Neutrophil (primary cell): Measurements from ENCODE around the gene C14orf180.

Experiments used
- H3K27ac ChIP-seq: fragments of 200-600 bp; sonication (generic); 2 replicates; pipeline ENCODE4 v1.5.1; 2016; ENCODE audit warnings: mild to moderate bottlenecking, moderate library complexity
- H3K27me3 ChIP-seq: fragments of 200-600 bp; sonication (generic); 2 replicates; pipeline ENCODE4 v1.6.0; 2016; ENCODE audit warnings: mild to moderate bottlenecking
- H3K36me3 ChIP-seq: fragments of 200-600 bp; sonication (generic); 2 replicates; pipeline ENCODE4 v1.5.1; 2017
- H3K4me1 ChIP-seq, 2 experiments: fragments of 200-600 bp in 1 of 2; sonication (generic) in 1 of 2; 1 replicate in 1 of 2; 2 replicates in 1 of 2; pipeline versions ENCODE4 v1.5.1 to v1.6.1; 2013 to 2016; ENCODE audit warnings: low read depth in 1 of 2, low read length in 1 of 2, mild to moderate bottlenecking in 1 of 2, moderate library complexity in 1 of 2; ENCODE audit not compliant: control insufficient read depth in 1 of 2, insufficient read depth in 1 of 2
- H3K4me3 ChIP-seq, 2 experiments: fragments of 200-600 bp in 1 of 2; sonication (generic) in 1 of 2; 1 replicate in 1 of 2; 2 replicates in 1 of 2; pipeline ENCODE4 v1.5.1; 2013 to 2016; ENCODE audit warnings: low read depth in 1 of 2, low read length in 1 of 2, mild to moderate bottlenecking in 1 of 2, moderate library complexity in 1 of 2
- H3K9me3 ChIP-seq: fragments of 200-600 bp; sonication (generic); 2 replicates; pipeline ENCODE4 v1.5.1; 2016
- TF ChIP-seq, protein P1 (sequence below): fragments of 200-600 bp; sonication (generic); IDR thresholded peaks from 2 replicates; pipeline ENCODE4 v1.5.1; 2016; ENCODE audit warnings: antibody characterized with exemption

The C14orf180 gene

DNA sequence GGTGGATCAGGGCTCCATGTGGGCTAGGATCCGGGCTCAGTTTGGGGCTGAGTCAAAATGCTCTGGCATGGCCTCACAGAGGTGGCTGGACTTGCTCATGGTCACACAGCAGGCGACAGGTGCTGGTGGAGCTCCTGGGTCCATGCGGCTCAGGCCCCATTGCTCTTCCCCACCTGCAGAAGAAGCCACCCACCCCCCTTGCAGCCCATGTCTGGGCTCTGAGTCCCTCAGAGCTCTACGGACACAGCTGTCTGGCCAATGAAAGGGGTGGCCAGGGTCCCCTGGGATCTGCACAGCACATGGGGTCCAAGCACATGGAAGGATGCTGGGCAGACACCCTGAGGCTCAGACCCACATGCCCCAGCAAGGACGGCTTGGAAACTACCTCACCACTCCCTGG is 17.0 kb upstream of the C14orf180 start:
- H3K9me3 ChIP-seq: no peaks in the 10 kb centered on the region
- no peak overlapping the region for H3K4me3 ChIP-seq
- no peaks in the 10 kb centered on the region for H3K4me1 ChIP-seq
- TF ChIP-seq, protein P1, sequence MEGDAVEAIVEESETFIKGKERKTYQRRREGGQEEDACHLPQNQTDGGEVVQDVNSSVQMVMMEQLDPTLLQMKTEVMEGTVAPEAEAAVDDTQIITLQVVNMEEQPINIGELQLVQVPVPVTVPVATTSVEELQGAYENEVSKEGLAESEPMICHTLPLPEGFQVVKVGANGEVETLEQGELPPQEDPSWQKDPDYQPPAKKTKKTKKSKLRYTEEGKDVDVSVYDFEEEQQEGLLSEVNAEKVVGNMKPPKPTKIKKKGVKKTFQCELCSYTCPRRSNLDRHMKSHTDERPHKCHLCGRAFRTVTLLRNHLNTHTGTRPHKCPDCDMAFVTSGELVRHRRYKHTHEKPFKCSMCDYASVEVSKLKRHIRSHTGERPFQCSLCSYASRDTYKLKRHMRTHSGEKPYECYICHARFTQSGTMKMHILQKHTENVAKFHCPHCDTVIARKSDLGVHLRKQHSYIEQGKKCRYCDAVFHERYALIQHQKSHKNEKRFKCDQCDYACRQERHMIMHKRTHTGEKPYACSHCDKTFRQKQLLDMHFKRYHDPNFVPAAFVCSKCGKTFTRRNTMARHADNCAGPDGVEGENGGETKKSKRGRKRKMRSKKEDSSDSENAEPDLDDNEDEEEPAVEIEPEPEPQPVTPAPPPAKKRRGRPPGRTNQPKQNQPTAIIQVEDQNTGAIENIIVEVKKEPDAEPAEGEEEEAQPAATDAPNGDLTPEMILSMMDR: no peak
- no peaks in the 10 kb centered on the region for H3K36me3 ChIP-seq
- peaks cover 41% of the 10 kb centered on the region for H3K27me3 ChIP-seq
- no peak overlapping the region for H3K27ac ChIP-seq

DNA sequence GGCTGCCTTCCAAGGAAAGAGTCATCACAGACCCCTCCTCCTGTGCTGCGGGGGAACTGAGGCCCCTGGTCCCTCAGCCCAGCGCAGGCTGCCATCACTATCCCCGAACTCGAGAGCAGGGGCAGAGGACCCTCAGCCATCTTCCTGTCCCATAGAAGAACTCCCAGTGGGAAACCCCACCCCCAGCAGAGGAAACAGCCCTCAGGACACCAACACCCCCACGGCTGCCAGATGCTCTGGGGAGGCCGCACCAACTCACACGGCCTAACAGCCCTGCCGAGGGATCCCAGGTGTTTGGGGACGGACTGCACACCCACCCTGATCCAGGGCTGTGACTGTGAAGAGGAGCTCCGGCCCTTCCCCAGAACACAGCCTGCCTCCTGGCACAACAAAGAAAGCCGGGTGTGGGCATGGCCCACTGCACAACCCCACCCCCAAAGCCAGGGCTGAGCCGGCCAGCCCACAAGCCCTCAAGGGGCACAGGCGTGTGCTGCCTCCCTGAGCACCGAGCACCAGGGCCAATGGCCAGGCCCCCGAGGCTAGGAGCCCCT is 16.3 kb upstream of the C14orf180 start:
- H3K4me1 ChIP-seq: no peaks in the 10 kb centered on the region
- no peaks in the 10 kb centered on the region for H3K9me3 ChIP-seq
- TF ChIP-seq, protein P1: no peak
- H3K36me3 ChIP-seq: no peaks in the 10 kb centered on the region
- H3K27ac ChIP-seq: no peak overlapping the region
- H3K27me3 ChIP-seq: peaks cover 41% of the 10 kb centered on the region
- H3K4me3 ChIP-seq: no peak overlapping the region

DNA sequence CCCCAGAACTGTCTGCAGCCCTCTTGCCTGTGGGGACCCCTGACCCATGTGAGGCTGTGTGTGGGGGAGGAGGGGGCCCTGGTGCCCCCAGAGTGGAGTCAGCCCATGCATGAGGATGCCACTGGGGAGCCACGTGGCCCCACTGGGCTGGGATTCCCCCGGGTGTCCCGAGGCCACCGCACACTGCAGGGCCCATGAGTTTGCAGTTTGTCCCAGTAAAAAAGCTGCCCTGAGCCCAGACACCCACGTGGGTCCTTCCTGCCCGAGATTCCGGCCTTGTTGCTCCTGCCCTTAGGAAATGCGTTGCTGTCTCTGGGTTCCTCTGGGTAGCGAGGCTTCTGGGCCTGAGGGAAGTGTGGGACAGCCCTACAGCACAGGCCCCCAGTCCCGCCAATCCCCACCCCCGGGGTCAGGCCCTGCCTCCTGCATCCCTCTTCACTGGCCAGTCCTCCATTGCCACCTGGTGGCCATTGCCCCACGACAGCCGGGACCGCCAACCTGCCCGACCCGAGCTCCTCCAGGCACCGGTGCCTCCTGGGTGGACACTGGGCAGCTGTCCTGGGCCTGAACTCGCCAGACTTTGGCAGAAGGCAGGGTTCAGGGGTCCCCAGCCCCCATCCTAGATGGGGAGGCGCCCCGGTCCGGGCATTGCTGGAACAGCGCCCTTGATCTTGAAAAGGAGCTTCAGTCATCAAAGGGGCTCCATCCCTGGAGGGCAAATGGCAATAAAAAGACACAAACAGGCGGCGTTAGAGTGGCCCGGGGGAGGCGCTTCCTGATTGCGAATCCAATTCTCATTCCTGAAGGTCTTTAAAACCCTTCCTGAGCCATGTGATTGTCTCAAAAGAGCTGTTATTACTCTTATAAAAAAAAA is 15.6 kb upstream of the C14orf180 start:
- TF ChIP-seq, protein P1: no peak
- peaks cover 41% of the 10 kb centered on the region for H3K27me3 ChIP-seq
- no peaks in the 10 kb centered on the region for H3K36me3 ChIP-seq
- H3K27ac ChIP-seq: no peak overlapping the region
- H3K4me3 ChIP-seq: no peak overlapping the region
- H3K4me1 ChIP-seq: no peaks in the 10 kb centered on the region
- H3K9me3 ChIP-seq: no peaks in the 10 kb centered on the region

DNA sequence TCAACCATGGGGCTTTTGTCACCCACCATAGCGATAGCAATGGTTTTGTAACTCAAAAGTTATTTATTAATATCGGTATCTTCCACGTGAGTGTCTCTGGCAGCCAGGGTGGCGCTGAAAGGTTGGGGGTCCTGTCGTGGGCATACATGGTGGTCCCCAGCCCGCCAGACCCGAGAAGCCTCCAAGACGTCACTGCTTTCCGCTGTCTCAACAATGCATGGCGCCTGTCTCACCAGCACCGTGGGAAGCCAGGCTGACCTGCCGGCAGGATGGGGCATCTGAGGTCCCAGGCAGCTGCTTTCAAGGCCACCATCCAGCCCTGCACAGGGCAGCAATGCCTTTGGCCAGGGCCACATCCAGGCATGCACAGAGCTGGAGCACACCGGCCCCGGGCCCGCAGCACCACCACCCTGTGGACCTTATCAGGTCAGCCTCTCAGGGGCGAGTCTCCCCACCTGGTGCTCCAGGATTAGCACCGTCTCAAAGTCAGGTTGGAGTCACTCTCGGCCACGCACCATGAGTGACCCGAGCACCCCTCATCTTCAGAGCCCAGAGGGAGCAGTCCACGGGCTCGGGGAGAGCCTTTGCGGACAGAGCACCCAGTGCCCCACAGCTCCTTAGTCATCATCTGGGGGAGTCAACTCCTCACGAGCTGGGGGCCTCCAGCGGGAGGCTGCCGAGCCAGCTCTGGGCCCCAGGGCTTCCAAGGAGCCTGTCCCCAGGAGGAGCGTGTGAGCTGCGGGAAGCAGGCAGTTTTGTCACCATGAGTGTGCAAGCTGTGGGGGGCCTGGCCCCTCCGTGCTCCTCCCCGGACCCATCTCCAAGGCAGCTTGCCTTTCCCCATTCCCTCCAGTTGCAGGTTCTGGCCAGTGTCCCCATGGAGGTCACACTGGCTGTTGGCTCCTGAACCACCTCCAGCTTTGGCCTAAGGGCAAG is 14.6 kb upstream of the C14orf180 start:
- Histone ChIP-seq H3K4me3 (no peak overlapping the region), H3K27ac (no peak overlapping the region), H3K36me3 (no peaks in the 10 kb centered on the region), H3K9me3 (no peaks in the 10 kb centered on the region), H3K27me3 (peaks cover 41% of the 10 kb centered on the region), H3K4me1 (no peaks in the 10 kb centered on the region)
- TF ChIP-seq, protein P1: no peak

DNA sequence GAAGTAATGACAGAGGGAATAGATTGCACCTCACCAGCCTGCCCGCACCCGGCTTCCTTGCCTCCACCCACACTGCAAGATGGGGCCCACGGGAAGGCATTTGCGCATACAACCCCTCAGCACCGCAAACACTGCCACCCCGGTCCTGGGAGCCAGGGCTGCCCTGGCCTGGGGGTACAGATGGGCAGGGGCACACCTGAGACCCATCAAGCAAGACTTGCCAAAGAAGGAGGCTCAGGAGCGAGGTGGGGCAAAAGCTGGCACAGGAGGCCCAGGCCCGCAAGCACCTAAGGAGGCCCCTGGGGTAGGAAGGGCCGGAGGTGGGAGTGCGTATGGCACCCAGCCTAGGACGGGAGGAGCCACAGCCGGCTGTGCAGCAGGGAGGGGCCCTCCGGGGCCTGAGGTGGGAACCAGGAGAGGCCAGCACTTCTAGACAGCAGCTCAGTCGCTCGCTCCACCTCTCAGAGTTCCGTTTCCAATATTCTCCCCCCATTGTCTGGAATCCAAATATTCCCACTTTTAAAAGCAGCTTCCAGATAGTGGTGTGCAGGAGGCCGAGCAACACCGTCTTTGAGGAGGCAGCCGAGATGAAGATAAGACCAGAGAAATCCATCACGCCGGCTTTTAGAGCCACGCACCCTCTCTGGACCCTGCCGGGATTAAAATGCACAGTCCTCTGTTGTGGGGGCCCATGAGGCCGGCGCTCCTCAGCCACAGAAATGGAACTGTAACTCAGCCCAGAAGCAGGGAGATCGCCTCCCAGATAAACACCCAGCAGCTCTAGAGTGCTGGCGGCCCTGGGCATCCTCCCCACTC is 12.2 kb upstream of the C14orf180 start:
- Histone ChIP-seq H3K36me3 (no peaks in the 10 kb centered on the region), H3K4me1 (no peaks in the 10 kb centered on the region), H3K27ac (no peak overlapping the region), H3K27me3 (peaks cover 37% of the 10 kb centered on the region), H3K4me3 (no peak overlapping the region), H3K9me3 (no peaks in the 10 kb centered on the region)
- TF ChIP-seq, protein P1: no peak
